RWPE1 (cell line): ENCODE results near the gene LDLRAD4.

Source experiments
- CTCF ChIA-PET: fragments of 350-600 bp; sonication (Branson Sonifier 250); formaldehyde crosslinking; extraction: SDS; loops from one replicate; lab custom pipeline; 2021; lab: Yijun Ruan, JAX
- POLR2A ChIA-PET: fragments of 400-600 bp; formaldehyde crosslinking; extraction: SDS; loops from one replicate; lab custom pipeline; 2020; ENCODE audit warnings: antibody characterized with exemption; ENCODE audit not compliant: low non-redundant PET; lab: Yijun Ruan, JAX
- DNase-seq: peaks from one replicate; pipeline ENCODE4 v3.0.0; 2012; ENCODE audit warnings: low spot score
- H3K27ac ChIP-seq: fragments of 450-650 bp; 2 replicates; pipeline ENCODE4 v1.5.1; 2017
- CTCF ChIP-seq: fragments of 450-650 bp; conservative IDR thresholded peaks from 2 replicates; pipeline ENCODE4 v1.5.1; 2017; ENCODE audit warnings: low read depth, mild to moderate bottlenecking

LDLRAD4 gene

GRCh38 chr18:13194239-13194638, 24.3 kb upstream of the LDLRAD4 start:
- POLR2A ChIA-PET = no interaction called here
- no peak for DNase-seq
- TF ChIP-seq CTCF = no peak
- CTCF ChIA-PET = no interaction called here
- no peak overlapping the region for H3K27ac ChIP-seq

DNA sequence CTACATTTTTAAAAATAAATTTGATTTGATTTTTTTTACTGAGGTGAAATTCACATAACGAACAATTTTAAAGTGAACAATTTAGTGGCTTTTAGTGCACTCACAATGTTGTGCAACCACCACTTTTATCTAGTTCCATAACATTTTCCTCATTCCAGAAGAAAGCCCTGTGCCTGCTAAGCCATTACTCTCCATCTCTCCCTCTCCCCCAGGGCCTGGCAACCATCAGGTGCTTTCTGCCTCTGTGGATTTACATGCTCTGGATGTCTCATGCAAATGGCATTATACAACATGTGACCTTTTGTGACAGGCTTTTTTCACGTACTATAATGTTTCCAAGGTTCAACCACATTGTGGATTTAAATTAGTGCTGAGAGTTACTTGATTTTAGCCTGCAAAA, 19.9 kb upstream of the LDLRAD4 start:
- DNase-seq = no peak
- TF ChIP-seq CTCF = no peak
- no peak overlapping the region for H3K27ac ChIP-seq
- CTCF ChIA-PET = no interaction called here
- POLR2A ChIA-PET = no interaction called here

- DNase-seq = no peak
- ChIA-PET CTCF (no interaction called here), POLR2A (no interaction called here)
- H3K27ac ChIP-seq = no peak overlapping the region
- no peak for TF ChIP-seq CTCF
Observed at GRCh38 chr18:13199169-13199568, 19.4 kb upstream of the LDLRAD4 start.

GRCh38 chr18:13201292-13201691, 17.3 kb upstream of the LDLRAD4 start:
- no peak for DNase-seq
- ChIA-PET CTCF (interaction anchor here (0.6 kb wide), 1 partner anchor 582 kb away, joined by 5 read pairs; no protein-coding TSS in a partner anchor), POLR2A (no interaction called here)
- no peak for TF ChIP-seq CTCF
- H3K27ac ChIP-seq = no peak overlapping the region

DNA sequence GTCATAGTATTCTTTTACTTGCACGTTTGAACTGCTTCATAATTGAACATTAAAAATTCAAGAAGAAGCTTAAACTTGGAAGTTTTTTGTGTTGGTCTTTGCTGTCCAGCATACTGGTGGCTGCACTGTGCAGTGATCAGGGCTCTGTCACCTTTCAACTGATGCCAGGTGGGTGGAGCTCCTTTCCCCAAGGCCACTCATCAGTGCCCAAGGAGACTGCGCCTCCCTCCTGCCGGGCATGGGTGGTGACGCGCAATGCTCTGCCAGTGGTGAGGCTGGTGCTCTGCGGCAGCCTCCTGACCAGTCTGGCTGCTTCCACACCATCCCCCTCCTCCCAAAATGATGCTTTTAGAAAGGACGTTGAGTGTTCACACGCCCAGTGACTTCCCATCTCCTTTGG, 16.0 kb upstream of the LDLRAD4 start:
- ChIA-PET CTCF (no interaction called here), POLR2A (no interaction called here)
- DNase-seq = no peak
- TF ChIP-seq CTCF = no peak
- no peak overlapping the region for H3K27ac ChIP-seq

DNA sequence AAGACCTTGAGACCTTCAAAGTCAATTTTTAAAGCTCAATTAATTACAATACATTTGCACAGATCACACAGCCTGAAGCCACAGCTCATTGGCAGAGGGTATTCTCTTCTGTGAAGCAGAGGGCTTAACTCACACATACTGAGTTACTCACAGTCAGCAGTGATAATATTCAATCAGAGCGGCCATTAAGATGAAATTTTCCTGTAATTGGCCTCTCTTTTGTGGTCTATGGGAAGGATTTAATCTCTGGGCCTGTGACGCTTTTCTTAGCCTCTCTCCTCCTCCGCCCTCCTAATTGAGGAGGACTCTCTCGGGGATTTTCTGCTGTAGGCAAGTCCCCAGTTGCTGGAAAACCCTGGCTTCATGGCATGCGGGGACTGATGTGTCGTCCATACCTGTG, 12.3 kb upstream of the LDLRAD4 start:
- CTCF ChIA-PET = no interaction called here
- no peak for TF ChIP-seq CTCF
- POLR2A ChIA-PET = no interaction called here
- no peak for DNase-seq
- H3K27ac ChIP-seq = no peak overlapping the region

DNA sequence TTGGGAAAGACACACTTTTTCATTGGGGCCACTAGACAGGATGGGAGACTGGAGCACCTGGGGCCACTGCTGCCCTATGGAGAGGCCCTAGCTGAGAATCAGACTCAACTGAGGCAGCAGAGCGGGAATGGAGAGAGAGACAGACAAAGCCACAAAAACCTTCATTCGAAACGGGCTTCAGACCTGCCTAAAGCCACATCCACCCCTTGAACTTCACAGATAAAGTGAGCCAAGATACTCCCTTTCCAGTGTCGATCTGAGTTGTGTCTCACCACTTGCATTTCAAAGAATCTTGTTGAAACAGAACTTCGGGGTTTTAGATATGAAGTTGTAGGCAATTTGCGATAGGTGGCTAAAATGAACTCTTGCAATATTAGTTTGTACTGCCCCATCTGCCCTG, 11.3 kb upstream of the LDLRAD4 start:
- no peak for DNase-seq
- ChIA-PET POLR2A (no interaction called here), CTCF (no interaction called here)
- no peak overlapping the region for H3K27ac ChIP-seq
- no peak for TF ChIP-seq CTCF
